ENCODE data around the gene RPS16.

RPS16 gene

DNA sequence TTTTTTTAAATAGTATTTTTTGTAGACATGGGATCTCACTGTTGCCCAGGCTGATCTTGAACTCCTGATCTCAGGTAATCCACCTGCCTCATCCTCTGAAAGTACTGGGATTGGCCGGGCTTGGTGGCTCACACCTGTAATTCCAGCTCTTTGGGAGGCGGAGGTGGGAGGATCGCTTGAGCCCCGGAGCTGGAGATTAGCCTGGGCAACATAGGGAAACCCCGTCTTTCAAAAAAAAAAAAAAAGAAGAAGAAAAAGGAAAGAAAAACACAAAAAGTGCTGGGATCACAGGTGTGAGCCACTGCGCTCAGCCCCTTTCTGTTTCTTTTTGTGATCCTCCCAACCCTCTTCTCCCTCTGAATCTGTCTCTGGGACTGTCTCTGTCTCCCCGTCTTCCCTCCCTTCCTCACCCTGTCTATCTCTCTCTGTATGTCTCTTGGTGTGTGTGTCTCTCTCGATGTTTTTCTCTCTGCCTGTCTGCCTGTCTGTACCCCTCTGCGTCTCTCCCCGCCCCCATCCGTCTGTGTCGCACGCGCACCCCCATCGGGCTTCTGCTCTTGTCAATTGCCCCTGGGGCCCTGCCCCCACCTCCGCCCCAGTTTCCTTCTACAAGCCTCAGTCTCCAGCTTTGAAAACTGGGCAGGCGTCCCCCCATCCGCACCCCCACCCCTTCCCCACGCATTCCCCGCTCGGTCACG, 29.6 kb downstream of the RPS16 start:
- peak; percentile 73 to 79 for DNase-seq

DNA sequence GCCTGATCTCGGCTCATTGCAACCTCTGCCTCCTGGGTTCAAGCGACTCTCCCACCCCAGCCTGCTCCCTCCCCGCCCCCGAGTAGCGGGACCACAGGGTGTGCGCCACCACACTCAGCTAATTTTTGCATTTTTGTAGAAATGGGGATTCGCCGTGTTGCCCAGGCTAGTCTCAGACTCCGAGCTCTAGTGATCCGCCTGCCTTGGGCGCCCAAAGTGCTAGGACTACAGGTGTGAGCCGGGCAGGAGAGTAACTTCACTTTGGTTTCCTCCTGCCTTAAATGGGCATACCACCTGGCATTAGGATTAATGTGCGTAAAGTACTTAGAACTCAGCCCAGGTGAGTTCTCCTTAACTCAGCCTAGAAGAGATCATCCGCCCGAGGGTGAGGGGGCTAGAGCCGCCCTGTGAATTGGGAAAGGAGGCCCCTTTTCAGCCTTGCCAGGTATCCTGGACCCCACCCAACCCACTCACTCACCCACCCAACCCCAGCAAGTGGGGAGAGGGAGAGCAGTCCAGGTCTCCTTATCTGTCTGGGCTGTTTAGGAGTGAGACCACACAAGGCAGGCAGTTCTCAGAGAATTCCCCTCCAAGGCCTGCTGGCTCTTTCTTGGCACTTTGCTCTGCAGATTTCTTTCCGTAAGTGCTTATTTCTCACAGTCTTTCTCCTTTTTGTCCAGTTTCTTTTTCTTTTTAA, 30.3 kb downstream of the RPS16 start:
- no peak for DNase-seq

DNA sequence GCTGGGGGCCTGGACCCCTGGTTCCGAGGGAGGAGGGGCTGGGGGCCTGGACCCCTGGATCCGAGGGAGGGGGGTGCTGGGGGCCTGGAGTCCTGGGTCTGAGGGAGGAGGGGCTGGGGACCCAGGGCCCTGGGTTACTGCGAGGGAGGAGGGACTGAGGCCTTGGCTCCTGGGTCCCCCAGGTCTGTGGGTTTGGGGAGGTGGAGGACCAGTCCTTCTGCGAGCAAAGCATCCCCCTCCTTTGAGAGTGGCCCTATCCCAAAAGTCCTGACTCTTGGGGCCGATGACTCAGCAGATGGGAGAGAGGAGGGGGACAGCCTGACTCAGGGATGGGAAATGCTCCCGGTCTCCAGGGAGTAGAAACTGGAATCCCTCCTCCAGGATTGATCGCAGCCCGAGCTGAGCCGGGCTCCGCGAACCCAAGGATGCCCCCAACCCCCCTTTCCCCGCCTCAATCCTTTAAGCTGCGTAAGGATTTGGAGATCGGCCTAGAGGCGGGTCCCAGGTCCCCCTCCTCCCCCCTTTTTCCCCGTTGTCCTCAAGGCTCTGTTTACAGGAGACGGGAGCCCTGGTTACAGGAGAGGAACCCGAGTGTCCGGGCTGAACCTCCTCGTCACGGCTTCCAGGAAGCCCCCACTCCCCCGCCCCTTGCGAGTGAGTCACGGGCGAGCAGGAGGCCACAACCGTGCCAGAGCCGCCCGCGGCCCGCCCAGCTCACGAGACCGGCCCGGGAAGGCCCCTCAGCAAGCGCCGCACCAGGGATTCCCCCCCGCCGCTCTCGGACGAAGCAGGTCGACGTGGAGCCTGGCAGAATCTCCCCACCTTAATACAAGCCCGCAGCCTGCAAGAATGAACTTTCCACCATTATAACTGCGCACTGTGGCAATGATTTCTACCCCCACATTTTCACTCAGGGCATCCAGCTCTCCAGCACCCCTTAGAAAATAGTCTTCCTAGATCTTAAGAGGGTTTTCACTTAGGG, 32.1 kb downstream of the RPS16 start:
- DNase-seq: peak; percentile 81 to 87

DNA sequence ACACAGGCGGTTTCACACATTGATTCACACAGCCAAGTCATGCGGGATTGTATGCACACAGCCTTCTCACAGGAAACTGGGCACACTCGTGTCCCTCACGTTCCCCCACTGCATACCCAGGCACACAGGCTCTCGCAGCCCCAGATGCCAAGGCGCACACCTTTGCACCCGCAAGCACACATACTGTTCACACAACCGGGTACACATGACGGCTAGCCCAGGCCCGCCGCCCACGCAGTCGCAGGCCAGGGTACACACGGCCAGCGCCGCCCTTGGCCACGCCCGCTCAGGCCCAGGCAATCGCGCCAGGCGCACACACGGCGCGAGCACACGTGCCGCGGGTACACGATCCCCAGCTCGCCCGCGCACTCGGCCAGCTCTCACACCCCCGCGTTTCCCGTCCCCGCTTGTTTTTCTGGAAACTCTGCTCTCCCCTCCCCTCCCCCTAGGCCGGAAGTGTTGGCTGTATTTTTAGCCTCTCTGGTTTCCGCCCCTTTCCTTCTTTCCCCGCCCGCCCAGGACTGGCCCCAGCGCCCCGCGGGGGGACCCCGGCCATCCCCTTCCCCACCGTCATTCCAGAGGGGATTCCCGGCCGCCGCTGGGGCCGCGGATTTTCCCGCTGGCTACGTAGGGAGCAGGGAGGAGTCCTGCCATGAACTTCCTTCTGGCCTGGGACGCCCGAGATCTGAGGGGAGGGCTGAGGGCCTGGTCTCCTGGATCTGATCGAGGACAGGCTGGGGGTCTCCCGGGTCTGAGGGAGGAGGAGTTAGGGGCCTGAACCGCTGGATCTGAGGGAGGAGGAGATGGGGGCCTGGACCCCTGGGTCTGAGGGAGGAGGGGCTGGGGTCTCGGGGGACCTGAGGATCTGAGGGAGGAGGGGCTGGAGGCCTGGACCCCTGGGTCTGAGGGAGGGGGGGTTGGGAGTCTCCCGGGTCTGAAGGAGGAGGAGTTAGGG, 33.1 kb downstream of the RPS16 start:
- peak; percentile 87 to 89 for DNase-seq

DNA sequence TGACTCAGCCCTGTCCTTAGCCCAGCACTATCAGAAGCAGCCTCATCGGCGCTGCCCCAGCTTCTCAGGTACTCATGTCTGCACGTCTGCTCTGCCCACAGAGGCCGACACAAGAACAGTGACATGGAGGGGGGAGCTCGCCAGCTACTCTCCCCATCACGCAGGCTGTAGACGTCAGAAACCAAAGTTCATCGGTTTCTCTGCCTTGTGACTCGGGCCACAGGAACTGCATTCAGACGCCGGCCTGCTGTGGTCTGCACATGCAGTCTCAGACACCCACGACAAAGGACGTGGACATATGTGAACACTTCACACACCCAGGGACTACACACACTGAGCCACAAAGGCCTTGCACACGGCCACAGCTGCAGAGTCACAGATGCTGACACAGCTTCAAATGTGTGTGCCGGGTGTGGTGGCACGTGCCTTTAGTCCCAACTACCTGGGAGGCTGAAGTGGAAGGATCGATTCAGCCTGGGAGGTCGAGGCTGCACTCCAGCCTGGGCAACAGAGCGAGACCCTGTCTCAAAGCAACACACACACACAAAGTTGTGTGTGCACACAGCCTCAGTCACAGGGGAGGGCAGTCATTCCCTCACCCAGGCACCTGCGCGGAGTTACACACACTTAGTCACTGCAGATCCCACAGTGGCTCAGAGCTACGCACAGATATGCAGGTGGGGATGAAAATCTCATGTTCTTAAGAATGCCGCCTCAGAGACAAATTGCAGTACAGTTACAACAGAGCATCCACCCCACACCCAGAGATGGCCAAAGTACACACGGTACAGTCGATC, 34.0 kb downstream of the RPS16 start:
- no peak for DNase-seq

DNA sequence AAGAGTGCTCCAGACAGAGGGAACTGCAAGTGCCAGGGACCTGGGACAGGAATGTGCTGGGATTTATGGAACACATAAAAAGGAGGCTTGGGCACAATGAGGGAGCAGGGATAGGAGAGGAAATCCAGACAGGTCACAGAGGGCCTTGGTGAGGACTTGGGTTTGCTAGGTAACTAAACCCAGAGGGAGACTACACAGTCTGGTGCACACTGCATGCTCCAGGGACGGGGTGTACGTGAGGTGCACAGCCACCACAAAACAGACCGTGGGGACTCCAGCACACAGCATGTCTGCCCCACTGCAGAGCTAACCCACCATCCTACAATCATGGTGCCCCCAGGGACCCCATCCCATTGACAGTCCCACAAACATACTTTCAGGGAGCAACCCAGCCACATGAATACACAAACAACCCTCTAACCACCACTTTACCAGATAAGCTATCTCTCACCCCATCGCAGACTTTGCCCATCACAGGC, 34.6 kb downstream of the RPS16 start:
- no peak for DNase-seq

DNA sequence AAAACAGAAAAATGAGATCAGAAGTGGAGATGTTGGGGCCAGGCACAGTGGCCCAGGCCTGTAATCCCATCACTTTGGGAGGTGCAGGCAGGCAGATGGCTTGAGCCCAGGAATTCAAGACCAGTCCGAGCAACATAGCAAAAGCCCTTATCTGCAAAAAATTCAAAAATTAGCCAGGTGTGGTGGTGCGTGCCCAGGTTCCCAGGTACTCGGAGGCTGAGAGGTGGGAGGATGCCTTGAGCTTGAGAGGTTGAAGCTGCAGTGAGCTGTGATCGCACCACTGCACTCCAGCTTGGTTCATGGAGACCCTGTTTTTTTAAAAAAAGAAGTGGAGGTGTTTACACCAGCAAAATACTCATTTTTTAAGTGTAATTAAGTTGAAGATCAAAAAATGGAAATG, 35.7 kb downstream of the RPS16 start:
- no peak for DNase-seq

DNA sequence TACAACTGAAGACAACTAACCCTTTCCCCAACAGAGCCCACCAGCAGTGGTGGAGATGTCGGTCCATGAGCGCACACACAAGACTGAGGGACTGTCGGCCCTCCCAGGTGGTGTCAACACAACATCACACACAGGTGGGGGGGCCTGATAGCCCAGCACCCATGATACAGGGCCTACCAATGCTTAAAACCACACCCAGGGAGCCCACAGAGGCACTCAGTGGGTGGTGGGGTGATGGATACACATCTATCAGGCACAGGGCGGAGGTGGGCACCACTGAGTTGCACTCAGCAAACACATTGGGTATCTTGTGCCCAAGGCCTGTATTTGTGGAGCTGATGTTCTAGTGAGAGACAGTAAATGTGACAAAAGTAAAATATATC, 36.1 kb downstream of the RPS16 start:
- DNase-seq: no peak

DNA sequence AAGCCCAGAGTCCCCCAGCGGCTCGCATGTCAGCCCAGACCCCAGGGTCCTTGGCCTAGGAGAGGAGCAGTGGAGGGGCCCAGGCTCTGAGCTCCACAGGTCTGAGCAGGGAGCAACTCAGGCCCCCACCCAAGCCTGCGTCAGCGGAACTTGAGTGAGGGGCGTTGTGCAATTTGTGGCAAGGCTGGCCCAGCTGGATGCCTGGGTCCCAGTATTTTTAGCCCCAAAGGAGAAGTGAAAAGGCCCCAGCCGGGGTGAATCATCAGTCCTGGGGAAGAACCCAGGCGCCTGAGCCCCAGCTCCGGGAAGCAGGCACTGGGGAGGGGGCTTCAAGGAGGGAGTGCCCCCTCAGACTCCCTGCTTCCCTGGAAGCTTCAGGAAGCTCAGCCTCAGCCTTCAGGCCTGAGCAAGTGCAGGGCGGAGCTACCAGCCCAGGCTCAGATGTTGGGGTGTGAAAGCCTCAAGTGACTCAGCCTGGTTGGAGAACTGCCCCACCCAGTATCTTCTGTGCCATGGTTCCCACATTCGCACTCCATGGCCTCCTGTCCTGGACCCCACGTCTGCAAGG, 37.4 kb downstream of the RPS16 start:
- peak; percentile 63 to 86 for DNase-seq

DNA sequence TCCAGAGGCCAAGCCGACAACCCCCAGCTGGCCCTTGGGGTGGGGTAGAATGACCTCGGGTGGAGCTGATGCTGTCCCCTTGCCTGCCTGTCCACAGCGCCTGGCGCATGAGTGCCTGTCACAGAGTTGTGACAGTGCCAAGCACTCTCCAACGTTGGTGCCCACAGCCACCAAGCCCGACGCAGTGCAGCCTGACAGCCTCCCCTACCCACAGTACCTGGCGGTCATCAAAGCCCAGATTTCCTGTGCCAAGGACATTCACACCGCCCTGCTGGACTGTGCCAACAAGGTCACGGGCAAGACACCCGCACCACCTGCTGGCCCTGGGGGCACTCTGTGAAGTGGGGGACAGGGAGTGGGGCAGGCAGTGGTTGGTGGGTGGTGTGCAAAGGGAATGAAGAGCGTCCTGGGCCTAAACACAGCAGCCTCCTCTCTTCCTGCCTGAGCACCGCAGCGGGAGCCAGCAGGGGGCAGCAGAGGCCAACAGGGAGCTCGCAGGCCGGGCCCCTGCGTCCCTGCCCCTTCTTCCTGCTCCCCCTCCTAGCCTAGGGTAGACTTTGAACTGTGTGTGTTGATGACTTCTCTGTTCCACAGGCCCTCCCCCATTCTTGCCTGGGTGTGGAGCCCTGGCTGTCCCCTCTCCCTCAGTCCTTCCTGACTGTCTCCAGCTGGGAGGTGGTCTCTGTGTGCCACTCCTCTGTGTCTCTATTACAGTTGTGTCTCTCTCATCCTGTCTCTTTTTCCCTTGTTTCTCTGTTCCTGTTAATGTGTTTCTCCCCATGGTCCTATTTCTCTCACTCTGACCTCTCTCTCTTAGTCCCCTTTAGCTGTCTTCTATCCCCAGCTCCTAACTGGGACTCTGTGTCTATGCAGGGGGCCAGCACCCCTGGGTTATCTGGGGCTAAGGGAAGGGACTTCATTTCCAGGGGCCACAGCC, 38.1 kb downstream of the RPS16 start:
- DNase-seq: peak; percentile 94 to 96

DNA sequence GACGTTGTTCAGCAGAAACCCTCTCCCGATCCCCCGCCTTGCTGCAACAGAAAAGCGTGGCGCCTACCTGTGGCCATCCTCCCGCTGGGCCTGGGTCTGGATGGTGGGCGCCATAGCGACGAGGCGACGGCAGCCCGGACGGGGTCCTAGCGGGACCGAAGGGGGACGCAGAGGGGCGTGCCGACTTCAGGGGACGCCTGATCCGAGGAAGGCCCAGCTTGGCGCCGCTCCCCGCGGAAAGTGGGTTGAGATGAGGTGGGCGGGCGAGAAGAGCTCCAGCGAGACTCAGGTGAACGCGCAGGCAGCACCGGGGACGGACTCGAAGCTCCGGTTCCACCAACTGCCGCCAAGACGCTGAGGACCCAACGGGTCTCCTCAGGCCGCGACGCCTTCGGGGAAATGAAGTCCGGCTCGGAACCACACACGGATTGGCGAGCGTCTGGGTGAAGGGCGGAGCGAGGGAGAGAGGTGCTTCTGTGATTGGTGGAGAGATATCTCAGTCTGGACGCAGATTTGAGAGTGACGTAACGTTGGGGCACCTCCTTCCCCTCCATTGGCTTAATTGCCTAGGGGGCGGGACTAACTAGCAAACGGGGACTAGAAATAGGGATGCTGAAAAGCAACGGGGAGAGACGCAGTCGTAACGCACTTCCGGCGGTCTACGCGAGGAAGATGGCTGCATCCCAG, 44.9 kb downstream of the RPS16 start, which contains the start of the genes MED29 and PAF1:
TSS of gene MED29 (plus strand) at position 628 of the 687 bp plus-strand sequence. CDS start at position 673, 45 bp downstream.
TSS of gene PAF1 (minus strand) at position 356 of the 687 bp plus-strand sequence. CDS start at position 114, 242 bp downstream.
- DNase-seq: peak; percentile 100

DNA sequence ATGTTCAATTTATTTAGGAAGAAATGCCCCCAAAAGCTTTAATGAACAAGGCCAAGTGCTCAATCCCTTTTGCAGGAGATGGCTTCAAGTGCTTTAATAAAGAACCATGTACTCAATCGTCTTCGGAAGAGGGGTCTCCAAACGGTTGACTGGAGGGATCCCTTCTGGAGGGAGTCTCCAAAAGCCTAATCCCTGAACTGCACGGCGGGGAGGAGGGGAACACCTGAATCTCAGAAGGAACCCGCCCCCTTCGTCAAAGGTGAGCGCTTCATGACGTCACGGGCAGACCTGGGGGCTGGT, 45.3 kb downstream of the RPS16 start:
- DNase-seq: no peak

DNA sequence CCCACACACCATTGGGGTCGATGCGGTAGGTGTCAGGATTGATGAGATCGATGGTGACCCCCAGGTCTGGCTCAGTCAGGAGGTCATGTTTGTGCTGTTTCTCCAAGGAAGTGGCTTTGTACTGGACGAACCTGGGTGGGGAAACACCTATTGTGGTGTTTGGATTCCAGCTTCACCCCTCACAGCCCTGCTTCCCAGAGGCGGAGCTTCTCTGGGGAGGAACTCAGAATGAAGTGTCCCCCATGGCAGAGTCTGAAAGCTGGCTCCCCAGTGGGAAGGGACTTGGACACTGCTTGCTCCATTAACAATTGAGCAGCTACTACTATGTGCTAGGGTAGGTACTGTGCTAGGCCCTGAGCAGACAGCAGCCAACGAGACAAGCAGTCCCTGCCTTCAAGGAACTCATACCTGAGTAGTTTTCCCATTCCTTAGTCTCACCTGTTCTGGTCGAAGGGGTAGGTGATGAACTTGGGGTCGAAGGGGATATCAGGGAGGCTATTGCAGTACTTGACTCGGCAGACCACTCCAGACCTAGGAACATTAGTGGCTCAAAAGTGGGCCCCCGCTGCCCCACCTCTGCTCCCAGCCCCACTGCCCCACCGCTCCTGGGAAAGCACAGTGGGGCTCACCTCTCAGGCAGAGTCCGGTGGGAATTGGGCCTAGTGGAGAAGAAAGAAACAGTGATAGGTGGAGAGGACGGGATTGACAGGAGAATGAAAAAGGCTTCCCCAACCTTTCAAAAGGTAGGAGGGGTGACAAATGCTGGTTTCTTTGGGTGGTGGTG, 45.9 kb downstream of the RPS16 start:
- no peak for DNase-seq

DNA sequence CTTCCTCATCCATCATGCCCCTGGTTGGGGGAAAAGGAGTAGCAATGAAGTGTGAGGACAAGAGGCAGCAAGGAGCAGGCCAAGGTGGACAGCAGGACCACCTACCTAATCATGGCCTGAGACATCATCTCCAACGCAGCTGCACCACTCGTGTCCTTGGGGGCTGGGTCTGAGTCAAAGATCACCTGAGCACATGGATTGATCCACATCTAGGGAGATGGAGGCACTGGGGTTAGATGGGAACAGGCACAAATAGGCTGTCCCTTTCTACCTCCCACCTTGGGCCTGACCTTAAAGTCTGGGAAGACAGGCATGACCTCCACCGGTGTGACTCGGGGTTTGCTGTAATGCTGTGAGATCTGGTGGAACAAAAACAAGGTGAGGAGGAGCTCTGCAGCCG, 47.1 kb downstream of the RPS16 start:
- no peak for DNase-seq

DNA sequence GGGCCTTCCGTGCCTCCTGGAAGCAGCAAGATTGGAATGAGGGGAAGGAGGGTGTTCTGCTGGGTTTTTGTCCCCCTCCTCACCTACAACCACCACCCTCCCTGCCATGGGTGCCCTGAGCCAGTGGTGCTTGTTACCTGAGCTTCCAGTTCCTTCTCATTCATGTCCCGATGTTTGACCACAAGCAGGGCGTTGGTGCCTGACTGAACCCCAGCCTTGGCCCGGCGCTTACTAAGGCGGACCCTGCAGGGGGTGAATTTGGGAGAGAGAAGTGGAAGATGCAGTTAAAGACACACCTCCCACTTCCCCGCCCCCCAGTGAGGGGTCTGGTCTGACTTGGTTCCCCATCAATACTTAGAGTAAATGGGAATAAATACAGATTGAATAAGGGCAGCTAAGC, 49.2 kb downstream of the RPS16 start:
- DNase-seq: no peak

DNA sequence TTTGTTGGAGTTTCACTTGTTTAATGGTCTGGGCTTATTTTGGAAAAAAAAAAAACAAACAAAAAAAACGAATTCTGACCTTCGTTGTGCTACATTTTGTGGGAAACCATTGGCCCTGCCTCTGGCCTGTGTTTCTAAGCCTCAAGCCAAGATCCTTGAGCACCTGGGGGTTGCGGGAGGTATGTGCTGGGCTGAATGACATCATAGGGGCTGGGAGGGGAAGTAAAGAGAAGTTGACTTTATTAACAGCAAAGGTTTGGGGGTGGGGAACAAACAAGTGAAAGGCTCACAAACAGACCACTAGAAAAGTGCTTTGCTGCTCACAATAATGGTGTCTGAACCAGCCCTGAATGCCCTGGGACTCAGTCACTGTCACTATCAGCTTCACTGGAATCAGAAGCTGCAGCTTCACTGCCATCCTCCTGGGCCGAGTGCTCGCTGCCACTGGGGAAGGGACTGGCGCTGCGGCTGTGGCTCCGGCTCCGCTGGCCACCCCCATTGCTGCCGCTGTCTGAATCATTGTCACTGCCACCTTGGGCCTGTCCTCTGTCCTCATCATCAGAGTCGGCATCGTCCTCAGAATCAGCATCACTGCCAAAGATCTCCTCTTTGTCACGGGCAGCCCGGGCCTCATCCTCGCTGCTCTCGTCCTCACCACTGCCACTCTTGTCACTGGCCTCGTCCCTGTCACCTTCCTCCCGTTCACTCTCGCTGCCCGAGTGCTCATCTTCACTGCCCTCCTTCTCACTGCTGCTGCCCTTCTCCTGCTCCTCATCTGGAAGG, 49.9 kb downstream of the RPS16 start:
- no peak for DNase-seq

DNA sequence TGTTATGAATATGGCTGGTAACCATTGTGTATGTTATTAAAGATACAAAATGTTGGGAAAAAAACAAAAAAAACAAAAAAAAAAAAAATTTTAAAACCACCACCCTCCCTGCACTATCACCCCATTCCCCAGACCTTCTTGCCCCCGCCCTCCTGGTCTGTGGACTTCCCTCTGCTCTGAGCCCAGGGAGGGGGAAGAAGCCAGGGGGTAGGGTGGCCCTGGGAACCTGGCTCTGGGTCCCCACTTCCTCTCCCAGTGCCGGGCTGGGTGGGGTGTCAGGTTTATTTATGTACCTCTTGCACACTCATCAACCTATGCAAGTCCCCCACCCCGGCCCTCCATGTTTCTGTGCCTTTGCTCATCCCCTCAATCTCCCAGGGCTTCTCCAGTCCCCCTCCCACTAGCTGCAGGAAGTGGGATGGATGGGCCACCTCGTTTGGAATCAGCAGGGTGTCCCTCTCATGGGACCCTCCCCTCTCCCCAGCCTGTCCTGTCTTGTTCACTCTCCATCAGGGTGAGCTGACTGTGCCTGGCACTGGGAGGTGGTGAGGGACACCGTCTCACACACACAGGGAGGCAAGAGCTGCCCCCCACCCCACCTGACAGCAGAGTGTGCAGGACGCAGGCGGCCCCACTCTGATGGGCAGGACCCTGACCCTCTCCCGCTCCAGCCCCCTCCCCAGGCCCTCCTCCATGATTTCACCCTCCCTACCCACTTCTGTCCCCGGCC, 50.7 kb downstream of the RPS16 start:
- DNase-seq: no peak

All from Kasumi-1 (cell line).